Anterior cingulate cortex (tissue), 58 donors: Measurements from ENCODE around the gene CTSD.

Experiments
- DNase-seq, 58 donors: peaks; one replicate each; lab custom pipeline; 2025; lab: John Stamatoyannopoulos, UW

CTSD gene

DNA sequence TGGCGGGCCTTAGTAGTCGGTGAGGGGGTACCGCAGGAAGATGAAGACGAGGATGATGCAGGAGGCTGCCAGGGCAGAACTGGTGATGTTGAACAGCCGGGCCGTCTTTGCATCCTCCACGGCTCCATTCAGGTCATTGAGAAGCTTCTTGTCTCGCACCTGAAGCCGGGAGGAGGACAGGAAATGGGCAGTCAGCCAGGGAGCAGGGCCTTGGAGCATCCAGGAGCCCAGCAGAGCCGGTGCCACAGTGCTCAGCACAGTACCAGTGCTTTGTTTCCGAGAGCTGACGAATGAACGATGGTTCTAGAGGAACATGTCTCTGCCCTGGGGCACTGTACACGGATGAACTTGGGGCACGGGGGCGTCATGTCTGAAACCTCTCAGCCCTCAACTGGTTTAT lies 28.5 kb downstream of the CTSD start:
- DNase-seq: no peak

- no peak for DNase-seq
Measured at GRCh38 chr11:1734641-1735081, 29.1 kb downstream of the CTSD start.

DNA sequence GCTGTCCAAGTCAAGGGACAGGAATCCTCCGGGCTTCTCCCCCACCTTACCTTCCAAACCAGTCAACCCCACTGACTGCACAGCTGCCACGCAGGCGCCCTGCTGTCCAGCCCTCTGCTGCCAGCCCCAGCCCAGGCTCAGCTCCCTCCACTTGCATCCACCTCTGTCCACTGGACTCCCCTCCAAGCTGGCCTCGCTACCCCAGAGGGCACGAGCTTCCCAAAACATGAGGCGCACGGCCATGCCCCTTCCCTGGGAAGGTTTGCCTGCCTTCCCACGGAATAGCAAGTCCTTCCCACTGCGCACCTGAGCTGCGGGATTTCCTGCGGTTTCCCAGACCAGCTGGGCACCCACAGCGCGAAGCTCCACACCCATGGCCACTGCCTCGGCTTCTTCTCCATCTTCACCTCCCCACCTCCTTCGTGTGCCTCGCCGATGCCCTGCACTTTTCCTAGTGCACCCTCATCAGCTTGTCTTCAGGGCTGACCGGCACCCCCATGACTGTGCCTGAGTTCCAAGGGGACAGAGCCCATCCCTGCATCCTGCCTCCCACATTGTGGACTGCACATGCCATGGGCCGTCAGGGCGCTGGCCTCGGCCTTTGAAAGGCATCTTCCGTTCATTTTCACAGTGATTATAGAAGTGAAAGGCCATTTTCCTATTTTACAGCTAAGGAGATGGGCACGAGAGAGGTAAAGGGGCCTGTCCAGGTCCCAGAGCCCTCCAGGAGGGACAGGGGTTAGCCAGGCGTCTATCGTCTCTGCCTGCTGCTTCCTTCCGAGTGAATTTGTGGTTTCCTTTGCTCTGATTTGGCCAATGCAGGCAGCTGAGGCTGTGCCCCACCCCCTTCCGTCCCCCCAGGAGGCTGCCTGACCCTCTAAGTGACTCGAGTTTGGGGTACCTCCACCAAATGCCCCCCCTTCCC lies 29.7 kb downstream of the CTSD start:
- no peak for DNase-seq

DNA sequence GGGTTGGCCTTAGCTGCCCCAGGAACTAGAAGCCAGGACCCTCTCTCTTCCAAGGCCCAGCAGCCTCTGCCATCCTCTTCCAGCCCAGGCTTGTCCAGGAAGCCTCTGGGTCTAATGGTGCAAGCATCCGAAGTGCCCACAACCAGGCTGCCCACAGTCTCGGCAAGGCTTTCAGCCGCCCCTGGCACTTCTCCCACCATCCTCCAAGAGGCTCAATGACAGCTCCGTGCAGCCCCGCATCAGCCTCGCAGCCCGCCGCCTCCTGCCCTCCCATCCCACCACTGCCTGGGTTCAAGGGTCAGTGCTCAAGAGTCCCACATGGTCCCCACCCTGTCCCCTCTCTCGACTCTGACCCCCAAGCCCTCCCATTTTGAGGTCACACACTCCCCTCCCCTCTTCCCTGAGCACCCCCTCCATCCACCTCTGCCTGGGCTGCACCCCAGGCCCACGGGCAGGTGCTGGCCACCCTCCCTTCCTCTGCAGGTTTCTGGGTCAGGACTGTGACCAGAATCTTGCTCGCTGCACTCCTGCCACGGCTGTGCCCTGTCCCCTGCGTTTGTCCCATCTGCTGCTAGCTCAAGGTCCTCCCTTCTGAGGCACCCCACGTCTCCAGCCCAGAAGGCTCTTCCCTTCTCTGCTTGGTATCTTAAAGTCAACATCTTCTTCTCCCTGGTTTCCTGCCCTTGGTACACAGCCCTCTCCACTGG lies 30.6 kb downstream of the CTSD start:
- DNase-seq: no peak

GRCh38 chr11:1732418-1733008 lies 31.2 kb downstream of the CTSD start:
- DNase-seq: no peak

DNA sequence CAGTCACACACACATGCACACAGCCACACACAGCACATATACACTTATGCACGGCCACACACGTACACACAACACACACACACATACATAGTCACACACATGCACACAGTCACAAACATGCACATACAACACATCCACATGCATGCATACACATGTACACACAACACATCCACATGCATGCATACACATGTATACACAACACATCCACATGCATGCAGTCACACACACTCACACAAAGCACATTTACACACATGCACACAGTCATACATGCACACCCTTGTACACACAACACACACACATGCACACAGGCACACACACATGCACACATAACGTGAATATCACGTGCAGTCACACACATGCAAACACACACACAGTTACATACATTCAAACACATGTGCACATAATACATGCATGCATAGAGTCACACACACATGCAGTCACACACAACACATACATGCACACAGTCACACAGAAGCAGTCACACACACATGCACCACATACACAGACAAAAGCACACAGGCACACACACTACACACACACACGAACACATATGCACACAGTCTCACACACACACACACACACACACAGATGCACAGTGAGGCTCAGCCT lies 32.2 kb downstream of the CTSD start:
- no peak for DNase-seq

DNA sequence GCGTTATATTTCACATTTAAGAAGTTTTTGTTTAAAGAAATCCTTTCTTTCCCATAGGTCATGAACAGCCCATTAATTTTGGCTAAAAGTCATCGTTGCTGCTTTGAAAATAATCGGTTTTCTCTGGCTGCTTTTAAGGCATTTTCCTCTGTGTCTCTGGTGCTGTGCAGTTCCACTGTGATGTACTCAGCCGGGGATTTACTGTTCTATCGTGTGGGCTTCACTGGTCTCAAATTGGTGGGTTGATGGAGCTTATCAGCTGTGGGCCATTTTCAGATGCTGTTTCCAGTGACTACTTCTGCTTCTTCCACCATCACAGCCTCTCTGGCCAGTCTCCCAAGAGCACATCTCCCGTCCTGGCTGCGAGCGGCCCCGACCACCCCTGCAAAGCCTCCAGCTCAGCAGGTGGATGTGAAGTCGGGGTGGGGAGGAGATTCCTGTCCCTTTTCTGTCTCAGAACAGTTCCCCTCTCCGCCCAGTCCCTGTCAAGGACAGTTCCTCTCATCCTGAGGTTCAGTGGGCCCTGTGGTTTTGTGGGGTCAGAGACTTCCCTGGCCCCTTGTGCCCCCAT lies 33.6 kb downstream of the CTSD start:
- DNase-seq: no peak

DNA sequence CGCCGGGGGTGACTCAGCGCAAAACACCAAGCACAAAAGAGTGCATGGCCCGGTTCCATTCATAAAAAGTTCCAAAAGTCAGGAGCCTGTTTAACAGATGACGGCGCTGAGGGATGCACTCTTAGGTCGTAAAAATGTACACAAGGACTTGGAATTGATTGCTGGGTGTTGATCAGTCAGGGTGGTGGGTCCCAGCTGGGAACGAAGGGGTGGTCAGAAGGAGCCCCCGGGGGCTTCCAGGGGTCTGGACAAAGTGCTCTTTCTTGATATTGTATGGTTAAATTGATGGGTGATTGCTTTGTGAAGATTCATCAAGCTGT lies 34.1 kb downstream of the CTSD start:
- no peak for DNase-seq

DNA sequence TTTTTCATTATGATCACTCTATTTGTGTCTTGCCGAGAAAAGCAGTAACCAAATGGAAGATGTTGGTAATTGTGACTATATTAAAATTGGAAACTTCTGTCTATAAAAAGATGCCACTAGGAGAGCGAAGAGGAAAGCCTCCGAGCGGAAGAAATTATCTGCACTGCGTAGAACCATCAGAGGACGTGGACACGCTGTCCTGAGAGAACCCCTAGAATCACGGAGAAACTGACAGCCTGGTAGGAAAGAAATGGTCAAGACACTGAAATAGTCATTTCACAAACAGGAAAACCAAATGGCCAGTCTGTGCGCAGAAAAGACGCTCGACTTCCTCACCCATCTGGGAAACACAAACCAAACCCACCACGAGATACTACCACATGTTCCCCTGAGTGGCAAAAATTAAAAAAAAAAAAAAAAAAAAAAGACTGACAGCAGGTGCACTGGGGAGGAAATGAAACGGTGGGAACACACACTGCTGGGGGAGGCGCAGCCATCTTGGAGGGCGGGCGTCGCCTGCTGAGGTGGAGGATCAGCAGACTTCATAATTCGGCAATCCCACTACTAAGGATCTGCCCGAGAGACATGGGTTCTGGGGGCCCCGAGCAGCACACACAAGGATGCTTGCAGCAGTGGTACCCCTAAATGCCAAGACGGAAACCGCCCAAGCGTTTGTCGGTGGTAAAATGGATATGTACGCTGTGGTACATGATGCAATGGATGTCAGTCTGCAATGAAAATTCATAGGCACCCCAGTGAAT lies 34.6 kb downstream of the CTSD start:
- no peak for DNase-seq

GRCh38 chr11:1728301-1728700 lies 35.4 kb downstream of the CTSD start:
- DNase-seq: no peak

- no peak for DNase-seq
Measured at GRCh38 chr11:1727861-1728260, 35.9 kb downstream of the CTSD start.

DNA sequence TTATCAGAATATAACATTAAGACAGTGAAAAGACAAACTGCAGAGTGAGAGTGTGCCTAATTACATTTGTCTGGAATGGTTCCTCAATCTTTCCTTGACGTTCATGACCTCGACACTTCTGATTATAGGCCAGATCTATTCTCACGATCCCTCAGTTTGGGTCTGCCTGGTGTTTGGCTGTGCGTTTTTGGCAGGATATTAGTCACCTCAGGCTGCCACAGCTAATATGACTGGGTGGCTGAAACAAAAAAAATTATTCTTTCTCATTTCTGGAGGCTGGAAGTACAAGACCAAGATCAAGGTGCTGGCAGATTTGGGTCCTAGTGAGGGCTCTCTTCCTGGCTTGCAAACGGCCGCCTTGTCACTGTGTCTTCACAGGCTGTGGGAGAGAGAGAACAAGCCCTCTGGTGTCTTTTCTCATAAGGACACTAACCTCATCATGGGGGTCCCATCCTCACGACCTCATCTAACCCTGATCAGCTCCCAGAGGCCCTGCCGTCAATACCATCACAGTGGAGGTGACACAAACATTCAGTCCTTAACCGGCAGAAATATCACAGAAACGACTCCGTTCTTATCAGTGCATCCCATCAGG lies 36.5 kb downstream of the CTSD start:
- no peak for DNase-seq

DNA sequence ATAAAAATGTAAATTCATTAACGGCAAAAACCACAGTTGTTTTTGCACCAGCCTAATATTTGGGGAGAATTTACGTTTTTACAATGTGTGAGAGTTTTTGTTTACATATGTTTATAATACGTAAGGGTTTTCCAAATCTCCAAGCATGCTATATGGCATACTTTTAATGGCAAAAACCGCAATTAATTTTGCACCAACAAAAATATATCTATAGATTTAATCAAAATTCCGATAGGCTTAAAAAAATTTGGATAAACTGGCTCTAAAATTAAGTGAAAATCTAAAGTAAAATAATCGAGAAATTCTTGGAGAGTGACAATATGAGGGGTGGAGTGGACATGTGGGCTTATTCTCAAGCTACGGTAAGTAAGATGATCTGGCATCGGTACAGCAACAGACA lies 43.9 kb downstream of the CTSD start:
- DNase-seq: no peak

- DNase-seq: no peak
Measured at GRCh38 chr11:1718326-1718725, 45.4 kb downstream of the CTSD start.

DNA sequence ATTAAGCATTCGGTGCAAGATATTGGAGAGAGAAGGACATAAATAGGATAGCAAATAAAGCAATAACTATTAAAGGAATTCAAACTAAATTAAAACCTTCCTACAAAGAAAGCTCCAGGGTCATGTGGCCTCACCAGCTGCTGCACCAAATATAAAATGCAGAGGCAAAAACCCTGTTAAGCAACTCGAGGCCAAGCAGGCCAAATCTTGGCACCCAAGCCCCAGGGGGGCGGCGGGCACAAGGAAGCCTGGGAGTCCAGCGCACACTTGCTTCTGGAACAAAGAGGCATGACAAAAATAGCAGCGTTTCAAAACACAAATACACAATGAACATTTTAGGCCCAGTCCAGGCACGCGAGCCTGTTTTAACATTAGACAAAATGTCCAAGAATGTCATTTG lies 46.0 kb downstream of the CTSD start:
- DNase-seq: no peak

GRCh38 chr11:1714908-1715885 lies 48.5 kb downstream of the CTSD start:
- DNase-seq: no peak

GRCh38 chr11:1708716-1709115 lies 55.0 kb downstream of the CTSD start:
- no peak for DNase-seq

- no peak for DNase-seq
Measured at GRCh38 chr11:1707751-1708150, 56.0 kb downstream of the CTSD start.
